Uterus (tissue), 2 donors: Measurements from ENCODE around the gene MYBBP1A.

Experiments
- POLR2A ChIP-seq, 2 donors: fragments of 450-650 bp; IDR thresholded peaks; one replicate each; pipeline ENCODE4 v1.6.1; 2016; ENCODE audit warnings: antibody characterized with exemption in 2 of 2, mild to moderate bottlenecking in 1 of 2, moderate library complexity in 1 of 2
- TF ChIP-seq, protein P1 (sequence below), 4 experiments: fragments of 200-600 bp in 2 of 4; fragments of 450-650 bp in 2 of 4; sonication (generic) in 2 of 4; IDR thresholded peaks; one replicate each; pipeline ENCODE4 v1.5.1; 2016 to 2019; ENCODE audit warnings: antibody characterized with exemption in 4 of 4, mild to moderate bottlenecking in 2 of 4, moderate library complexity in 1 of 4

DNA sequence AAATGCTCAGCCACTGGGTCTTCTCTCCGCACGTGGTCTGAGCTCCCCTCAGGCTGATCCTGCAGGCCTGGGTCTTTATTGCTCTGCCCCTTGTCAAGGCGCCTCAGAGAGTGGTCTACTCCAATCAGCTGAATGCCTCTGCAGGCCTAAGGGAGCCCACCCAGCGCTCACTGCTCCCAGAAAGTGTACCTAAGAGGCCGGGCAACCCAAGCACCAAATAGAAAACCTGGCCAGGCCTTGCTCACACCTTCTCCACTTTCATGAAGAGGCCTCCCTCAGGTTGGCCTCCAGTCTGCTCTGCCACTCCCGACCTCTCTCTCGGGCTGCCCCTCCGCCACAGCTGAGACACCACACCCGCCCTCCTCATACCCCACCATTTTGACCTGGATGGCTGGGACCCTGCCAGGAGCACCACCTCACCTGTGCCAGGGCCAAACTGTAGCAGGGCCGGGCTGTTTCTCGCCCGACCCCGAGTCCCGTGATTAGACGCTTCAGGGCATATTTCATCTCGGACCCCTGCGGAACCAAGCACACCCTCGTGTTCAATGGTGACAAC lies 665 bp downstream of the MYBBP1A start:
- TF ChIP-seq, protein P1, sequence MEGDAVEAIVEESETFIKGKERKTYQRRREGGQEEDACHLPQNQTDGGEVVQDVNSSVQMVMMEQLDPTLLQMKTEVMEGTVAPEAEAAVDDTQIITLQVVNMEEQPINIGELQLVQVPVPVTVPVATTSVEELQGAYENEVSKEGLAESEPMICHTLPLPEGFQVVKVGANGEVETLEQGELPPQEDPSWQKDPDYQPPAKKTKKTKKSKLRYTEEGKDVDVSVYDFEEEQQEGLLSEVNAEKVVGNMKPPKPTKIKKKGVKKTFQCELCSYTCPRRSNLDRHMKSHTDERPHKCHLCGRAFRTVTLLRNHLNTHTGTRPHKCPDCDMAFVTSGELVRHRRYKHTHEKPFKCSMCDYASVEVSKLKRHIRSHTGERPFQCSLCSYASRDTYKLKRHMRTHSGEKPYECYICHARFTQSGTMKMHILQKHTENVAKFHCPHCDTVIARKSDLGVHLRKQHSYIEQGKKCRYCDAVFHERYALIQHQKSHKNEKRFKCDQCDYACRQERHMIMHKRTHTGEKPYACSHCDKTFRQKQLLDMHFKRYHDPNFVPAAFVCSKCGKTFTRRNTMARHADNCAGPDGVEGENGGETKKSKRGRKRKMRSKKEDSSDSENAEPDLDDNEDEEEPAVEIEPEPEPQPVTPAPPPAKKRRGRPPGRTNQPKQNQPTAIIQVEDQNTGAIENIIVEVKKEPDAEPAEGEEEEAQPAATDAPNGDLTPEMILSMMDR (IDR thresholded peaks at IDR 0.05): no peak
- no peak for TF ChIP-seq POLR2A (IDR thresholded peaks at IDR 0.05)
